HG03196 (cell line): ENCODE measurements around the gene INCA1.

Source experiments
- ATAC-seq: cut with Tn5 transposase; IDR thresholded peaks from one replicate; pipeline ENCODE4 v1.9.1; 2021; ENCODE audit not compliant: unreplicated experiment

The INCA1 gene

GRCh38 chr17:5011928-5012327 lies 14.6 kb upstream of the INCA1 start:
- ATAC-seq = no peak

DNA sequence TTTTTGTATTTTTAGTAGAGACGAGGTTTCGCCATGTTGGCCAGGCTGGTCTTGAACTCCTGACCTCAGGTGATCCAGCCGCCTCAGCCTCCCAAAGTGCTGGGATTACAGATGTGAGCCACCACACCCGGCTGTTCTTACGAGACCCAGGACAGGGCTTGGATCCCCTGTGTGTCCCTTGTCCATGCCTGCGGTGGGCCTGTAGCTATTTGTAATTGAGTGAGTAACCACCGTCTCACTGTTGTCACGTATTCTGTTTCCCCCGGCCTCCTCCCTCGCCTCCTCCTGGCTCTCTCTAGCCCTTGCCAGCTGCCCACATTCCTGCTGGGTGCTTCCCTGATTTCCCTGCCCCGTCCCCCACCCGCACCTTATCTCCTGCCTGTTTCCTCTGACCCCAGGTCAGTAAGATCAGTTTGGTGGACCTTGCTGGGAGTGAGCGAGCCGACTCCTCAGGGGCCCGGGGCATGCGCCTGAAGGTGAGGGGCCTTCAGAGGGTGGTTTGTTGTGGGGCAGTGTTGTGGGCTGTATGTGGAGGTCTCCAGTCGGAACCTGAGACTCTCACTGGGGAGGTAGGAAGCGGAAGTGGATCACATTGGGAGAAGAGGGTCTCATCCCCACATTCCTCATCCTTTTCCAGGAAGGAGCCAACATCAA lies 6.0 kb upstream of the INCA1 start:
- ATAC-seq = no peak

DNA sequence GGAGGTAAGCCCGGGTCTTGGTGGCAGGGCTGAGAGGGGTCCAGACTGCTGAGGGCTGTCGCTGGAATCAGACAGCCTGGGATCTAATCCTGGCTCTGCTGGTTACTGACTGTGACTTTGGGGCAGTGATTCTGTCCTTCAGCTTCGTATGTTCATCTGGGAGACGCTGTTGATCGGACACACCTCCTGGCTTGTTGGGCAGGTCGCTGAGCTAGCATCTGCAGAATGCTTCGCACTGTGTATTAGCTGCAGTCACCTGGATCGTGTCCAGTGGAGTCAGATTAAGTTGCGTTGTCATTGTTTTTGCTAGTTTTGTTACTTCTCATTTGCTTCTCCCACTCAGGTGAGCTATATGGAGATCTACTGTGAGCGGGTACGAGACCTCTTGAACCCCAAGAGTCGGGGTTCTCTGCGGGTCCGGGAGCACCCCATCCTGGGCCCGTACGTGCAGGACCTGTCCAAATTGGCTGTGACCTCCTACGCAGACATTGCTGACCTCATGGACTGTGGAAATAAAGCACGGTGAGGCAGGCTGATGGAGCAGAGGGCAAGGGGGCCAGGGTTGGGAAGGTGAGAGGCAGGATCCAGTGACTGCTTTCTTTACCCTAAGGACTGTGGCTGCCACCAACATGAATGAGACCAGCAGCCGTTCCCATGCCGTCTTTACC lies 4.9 kb upstream of the INCA1 start:
- ATAC-seq = no peak

DNA sequence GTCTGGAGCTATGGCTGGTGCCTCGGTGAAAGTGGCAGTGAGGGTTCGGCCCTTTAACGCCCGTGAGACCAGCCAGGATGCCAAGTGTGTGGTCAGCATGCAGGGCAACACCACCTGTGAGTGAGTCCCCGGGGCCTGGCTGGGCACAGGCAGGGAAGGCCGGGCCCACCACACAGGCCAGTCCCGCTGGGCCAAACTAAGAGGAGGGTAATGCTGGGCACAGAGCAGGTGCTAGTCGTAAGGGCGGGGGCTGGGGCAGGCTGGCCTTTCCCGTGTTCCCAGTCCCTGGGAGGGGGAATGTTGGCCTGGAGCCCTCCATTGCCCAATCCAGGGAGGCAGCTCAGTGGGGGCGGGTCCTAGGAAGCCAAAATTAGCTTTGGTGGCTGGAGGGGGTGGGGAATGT lies 2.9 kb upstream of the INCA1 start:
- ATAC-seq = no peak

DNA sequence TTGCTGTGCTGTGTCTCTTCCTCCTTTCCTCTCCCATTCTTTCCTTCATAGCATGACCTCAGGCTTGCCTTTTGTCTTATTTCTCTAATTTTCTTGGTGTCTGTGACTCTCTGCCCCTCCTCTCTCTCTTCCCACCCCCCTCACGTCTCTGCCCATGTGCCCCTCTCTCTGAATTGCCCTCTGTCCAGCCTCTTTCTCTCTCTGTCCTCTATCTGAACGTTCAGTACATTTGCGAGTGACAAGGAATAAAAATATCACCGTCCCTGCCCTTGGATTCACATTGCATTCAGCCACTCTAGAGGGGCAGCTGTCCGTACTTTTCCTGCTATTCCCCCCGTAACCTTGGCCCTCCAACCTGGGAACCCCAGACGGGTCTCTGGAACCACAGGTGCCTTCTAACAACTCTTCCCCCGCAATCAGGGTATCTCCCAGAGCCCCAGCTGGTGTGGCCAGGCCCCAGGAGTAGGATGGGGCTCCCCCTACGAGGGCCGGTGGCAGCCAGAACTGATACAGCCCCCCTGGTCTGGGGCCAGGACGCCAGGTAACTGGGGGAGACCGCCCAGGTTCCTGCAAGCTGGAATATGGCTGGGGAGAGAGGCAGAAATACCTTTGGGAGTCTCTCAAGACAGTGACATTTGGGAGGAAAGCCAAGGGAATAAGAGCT lies 2.2 kb upstream of the INCA1 start:
- no peak for ATAC-seq

- ATAC-seq = no peak
Observed at GRCh38 chr17:4998732-4999429, 1.6 kb upstream of the INCA1 start.

DNA sequence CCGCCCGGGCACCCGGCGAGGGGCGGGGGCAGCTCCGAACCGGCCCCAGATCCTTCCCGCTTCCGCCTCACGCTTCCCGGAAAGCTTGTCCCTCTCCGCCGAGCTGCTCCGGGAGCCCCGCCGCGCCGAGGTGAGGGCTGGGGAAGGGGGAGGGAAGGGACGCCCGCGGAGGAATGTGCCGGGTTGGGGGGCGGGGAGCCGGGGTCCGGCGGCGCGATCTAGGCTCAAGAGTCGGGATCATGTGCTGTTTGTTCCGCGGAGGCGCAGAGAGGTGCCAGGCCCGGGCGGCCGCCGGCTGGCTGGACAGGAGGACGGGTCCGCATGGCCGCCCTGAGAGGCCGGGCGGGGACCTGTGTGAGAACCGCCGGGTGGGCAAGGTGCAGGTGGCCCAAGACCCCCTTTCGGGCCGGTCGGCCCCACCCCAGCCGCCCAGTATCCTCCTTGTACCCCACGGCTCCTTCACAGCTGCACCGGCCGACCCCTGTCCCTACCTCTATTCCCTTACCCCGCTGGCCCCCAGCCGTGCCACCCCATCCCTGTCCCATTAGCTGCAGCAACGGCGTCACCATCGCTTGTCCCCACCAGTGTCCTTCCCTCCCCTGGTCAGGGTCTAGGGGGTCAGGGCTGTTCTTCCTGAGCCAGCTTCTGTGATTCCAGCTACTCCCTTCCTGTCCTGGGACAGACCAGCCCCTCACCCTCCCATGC lies 857 bp upstream of the INCA1 start:
- ATAC-seq = peak; percentile 6

DNA sequence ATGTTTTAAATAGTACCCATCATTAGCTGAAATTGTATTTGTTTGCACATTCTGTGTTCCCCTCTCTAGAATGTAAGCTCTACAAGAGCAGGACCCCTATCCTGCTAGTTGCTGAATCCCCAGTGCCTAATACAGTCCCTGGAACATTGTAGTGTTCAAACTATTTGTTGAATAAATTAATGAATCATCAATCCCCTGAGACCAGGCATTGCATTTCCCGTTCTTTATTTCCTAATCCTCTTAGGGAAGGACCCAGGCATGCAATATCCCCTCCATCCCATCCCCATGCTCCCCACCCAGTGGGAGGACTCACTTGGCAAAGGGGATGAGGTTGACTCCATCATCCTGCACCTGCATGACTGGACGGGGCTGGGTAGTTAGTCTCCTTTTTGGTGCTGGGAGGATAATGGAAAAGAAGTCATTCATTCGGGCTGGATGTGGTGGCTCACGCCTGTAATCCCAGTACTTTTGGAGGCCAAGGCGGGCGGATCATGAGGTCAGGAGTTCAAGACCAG lies 3.2 kb downstream of the INCA1 start:
- no peak for ATAC-seq

GRCh38 chr17:4987767-4988567 lies 9.4 kb downstream of the INCA1 start:
- ATAC-seq = no peak

GRCh38 chr17:4986951-4987766 lies 10.2 kb downstream of the INCA1 start, which contains the start of gene CAMTA2:
CAMTA2 (minus strand) TSS chr17:4987675; CDS start chr17:4986222, 1,453 bp downstream.
- peak; percentile 57 for ATAC-seq

DNA sequence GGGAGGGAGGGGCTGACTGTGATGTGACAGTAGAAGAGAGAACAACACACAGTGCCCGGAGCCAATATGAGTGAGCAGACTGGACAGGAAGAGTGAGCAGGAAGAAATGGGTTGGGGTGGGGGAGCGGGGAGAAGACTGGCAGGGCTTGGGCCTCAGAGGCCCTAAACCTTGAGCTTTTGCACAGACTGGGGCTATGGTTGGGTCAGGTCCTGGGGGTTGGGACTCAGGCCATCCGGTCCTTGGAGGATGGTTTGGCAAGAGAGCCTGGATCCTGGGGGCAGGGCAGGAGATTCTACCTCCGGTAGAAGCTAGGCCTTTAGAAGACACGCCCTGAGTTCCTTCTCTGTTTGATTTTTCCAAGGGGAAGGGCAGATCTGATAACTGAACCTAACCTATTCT lies 10.9 kb downstream of the INCA1 start:
- ATAC-seq = no peak

GRCh38 chr17:4982305-4982704 lies 15.0 kb downstream of the INCA1 start:
- no peak for ATAC-seq

- ATAC-seq = no peak
Observed at GRCh38 chr17:4980644-4981216, 16.6 kb downstream of the INCA1 start.

DNA sequence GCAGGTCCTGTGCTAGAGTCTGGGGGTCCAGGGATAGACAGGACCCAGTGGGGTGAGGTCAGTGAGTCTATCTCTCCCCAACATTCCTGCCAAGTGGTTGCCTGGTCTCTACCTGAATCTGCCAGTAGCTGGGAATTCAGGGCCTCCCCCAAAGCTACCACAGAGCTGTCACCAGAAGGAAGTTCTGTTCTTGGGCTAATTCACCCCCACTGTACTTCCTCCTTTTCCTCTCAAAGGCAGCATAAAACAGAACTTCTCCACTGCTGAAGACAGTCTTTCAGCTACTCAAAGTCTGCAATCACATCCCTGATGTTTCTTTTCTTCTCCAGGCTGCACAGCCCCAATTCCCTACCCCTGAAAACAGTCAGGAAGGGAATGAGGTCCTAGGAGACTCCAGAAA lies 18.6 kb downstream of the INCA1 start:
- ATAC-seq = no peak

DNA sequence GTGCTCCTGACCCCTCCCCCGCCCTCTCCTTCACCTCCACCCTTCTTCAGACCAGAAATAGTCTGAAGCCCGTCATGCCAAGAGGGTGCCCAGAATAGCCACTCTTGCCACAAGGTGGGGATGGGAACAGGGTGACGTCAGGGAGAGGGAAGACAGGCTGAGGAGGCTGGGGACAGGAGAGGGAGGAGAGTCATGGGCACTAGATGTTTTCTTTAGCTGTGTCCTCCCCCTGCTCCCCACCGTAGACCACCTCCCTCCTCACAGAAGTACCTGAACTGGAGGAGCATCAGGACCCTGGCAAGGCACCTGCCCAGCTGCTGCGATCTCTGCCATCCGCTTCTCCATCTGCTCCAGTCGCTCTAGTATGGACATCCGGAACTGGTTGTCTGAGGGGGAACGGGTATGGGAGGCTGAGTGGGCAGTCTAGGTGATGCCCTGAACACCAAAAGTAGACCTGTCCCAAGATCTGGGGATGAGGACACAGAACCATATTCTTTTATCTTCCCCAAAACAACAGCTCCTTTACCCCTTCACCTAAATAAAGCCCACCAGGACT lies 23.1 kb downstream of the INCA1 start:
- no peak for ATAC-seq

- no peak for ATAC-seq
Observed at GRCh38 chr17:4973256-4974114, 23.8 kb downstream of the INCA1 start.

- ATAC-seq = no peak
Observed at GRCh38 chr17:4972752-4973151, 24.6 kb downstream of the INCA1 start.

GRCh38 chr17:4972322-4972721 lies 25.0 kb downstream of the INCA1 start:
- no peak for ATAC-seq
